HepG2 (cell line): ENCODE results near the gene ATRAID. TPM values are rescaled to one million over a fixed set of nuclear protein-coding genes. Genes with fewer than 3 reads are reported as not detected.

Experiments
- ATF6 ChIP-seq: sonication (generic); formaldehyde crosslinking; conservative IDR thresholded peaks from 2 replicates; pipeline ENCODE4 v1.4.0; 2020; ENCODE audit warnings: missing genetic modification reagents
- ETV6 ChIP-seq: sonication (generic); formaldehyde crosslinking; conservative IDR thresholded peaks from 2 replicates; pipeline ENCODE4 v1.4.0; 2020; ENCODE audit warnings: missing genetic modification reagents
- GTF3A ChIP-seq: sonication (generic); formaldehyde crosslinking; conservative IDR thresholded peaks from 2 replicates; pipeline ENCODE4 v1.4.0; 2020; ENCODE audit warnings: mild to moderate bottlenecking, missing genetic modification reagents
- HIVEP1 ChIP-seq: sonication (generic); formaldehyde crosslinking; IDR thresholded peaks from 2 replicates; pipeline ENCODE4 v1.4.0; 2020; ENCODE audit warnings: mild to moderate bottlenecking, missing genetic modification reagents
- KLF6 ChIP-seq: IDR thresholded peaks from 2 replicates; pipeline ENCODE4 v1.8.0; 2016; ENCODE audit warnings: missing biosample characterization, missing genetic modification reagents
- MAX ChIP-seq: IDR thresholded peaks from 2 replicates; pipeline ENCODE4 v1.6.1; 2012; ENCODE audit warnings: inconsistent platforms
- NFKB2 ChIP-seq: sonication (generic); formaldehyde crosslinking; IDR thresholded peaks from 2 replicates; pipeline ENCODE4 v1.4.0; 2020; ENCODE audit warnings: missing genetic modification reagents, borderline replicate concordance
- SKI ChIP-seq: fragments of 450-650 bp; IDR thresholded peaks from one replicate; pipeline ENCODE4 v1.6.1; 2018; ENCODE audit warnings: mild to moderate bottlenecking; ENCODE audit not compliant: partially characterized antibody
- THAP9 ChIP-seq: sonication (generic); formaldehyde crosslinking; IDR thresholded peaks from 2 replicates; pipeline ENCODE4; 2020; ENCODE audit warnings: missing genetic modification reagents, mild to moderate bottlenecking, borderline replicate concordance
- TRIM24 ChIP-seq: sonication (generic); formaldehyde crosslinking; IDR thresholded peaks from 2 replicates; pipeline ENCODE4 v1.8.0; 2022; ENCODE audit warnings: mild to moderate bottlenecking, missing genetic modification reagents
- ZFP82 ChIP-seq: sonication (generic); formaldehyde crosslinking; IDR thresholded peaks from 2 replicates; pipeline ENCODE4 v1.5.1; 2020; ENCODE audit warnings: mild to moderate bottlenecking, missing genetic modification reagents, borderline replicate concordance
- ZNF138 ChIP-seq: sonication (generic); formaldehyde crosslinking; IDR thresholded peaks from 2 replicates; pipeline ENCODE4 v1.5.0; 2020; ENCODE audit warnings: mild to moderate bottlenecking, low read depth, missing genetic modification reagents
- polyA plus RNA-seq, 8 experiments: library from polyadenylated mRNA; depleted of rRNA in 3 of 8; stranded (reverse) in 7 of 8; unstranded in 1 of 8; fragments of >200 nt; fragmentation: Illumina TruSeq in 4 of 8; extraction: Trizol in 4 of 8; gene quantifications; 2 replicates each; pipeline versions ENCODE4 v1.2.1 to v1.2.3, GENCODE V29; 2011 to 2016; ENCODE audit warnings: low read depth in 4 of 8, missing spikeins in 1 of 8, mixed read lengths in 1 of 8; ENCODE audit not compliant: insufficient read depth in 1 of 8
- total RNA-seq, 5 experiments: library from RNA; depleted of rRNA; stranded (reverse); fragments of >200 nt; fragmentation: Illumina TruSeq; extraction: Trizol; gene quantifications; 2 replicates each; pipeline ENCODE4 v1.2.3, GENCODE V29; 2016; ENCODE audit warnings: low read depth in 1 of 5
- TF ChIP-seq, protein P1 (sequence below): sonication (generic); formaldehyde crosslinking; IDR thresholded peaks from 2 replicates; pipeline ENCODE4 v1.4.0; 2020; ENCODE audit warnings: mild to moderate bottlenecking, missing genetic modification reagents, borderline replicate concordance
- TF ChIP-seq, protein P2 (sequence below): sonication (generic); formaldehyde crosslinking; IDR thresholded peaks from 2 replicates; pipeline ENCODE4 v1.5.0; 2020; ENCODE audit warnings: mild to moderate bottlenecking, low read depth, missing genetic modification reagents, borderline replicate concordance
- TF ChIP-seq, protein P3 (sequence below): IDR thresholded peaks from 2 replicates; pipeline ENCODE4 v1.6.1; 2016; ENCODE audit warnings: missing compliant biosample characterization, missing genetic modification reagents, borderline replicate concordance

Gene ATRAID
- total and polyA plus RNA-seq, 2 of the 13 experiments (the other 11 are each of a cell fraction or from before 2014, with no cell fraction given) = 207 to 382 TPM

DNA sequence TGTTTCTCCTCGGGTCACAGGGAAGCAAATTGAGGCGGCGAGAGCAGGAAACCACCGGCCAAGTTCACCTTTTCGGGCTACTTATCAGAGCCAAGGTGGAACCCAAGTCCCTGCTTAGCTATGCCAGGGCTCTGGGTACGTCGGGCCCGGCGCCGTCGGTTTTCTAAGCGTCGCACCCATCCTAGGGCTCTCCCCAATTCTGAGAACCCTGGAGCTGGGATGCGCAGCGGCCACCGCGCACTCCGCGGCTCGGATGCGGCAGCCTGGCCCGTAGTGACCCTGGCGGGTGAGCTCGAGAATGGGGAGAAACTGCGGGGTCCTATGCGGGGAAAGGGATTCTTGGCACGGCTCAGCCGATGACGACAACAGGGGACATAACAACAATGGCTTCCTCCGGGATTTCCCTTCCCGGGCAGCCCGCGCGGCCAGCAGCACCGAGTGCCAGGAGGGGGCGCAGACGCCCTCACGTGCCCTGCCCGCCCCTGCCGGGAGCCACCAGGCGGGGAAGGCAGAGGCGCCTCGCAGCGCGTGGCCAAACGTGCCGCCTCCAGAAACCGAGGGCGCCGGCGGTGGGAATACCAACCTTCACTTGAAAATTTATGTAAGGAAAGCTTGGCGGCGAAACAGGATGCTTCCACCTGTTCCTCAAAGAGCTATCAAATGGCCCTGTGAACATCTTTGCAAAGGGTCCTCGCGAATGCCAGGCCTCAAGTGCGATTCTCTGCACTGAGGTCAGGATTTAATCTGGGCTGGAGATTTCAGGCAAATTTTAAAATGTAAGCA is 53.1 kb downstream of the ATRAID start (continued):
- TF ChIP-seq, protein P1, sequence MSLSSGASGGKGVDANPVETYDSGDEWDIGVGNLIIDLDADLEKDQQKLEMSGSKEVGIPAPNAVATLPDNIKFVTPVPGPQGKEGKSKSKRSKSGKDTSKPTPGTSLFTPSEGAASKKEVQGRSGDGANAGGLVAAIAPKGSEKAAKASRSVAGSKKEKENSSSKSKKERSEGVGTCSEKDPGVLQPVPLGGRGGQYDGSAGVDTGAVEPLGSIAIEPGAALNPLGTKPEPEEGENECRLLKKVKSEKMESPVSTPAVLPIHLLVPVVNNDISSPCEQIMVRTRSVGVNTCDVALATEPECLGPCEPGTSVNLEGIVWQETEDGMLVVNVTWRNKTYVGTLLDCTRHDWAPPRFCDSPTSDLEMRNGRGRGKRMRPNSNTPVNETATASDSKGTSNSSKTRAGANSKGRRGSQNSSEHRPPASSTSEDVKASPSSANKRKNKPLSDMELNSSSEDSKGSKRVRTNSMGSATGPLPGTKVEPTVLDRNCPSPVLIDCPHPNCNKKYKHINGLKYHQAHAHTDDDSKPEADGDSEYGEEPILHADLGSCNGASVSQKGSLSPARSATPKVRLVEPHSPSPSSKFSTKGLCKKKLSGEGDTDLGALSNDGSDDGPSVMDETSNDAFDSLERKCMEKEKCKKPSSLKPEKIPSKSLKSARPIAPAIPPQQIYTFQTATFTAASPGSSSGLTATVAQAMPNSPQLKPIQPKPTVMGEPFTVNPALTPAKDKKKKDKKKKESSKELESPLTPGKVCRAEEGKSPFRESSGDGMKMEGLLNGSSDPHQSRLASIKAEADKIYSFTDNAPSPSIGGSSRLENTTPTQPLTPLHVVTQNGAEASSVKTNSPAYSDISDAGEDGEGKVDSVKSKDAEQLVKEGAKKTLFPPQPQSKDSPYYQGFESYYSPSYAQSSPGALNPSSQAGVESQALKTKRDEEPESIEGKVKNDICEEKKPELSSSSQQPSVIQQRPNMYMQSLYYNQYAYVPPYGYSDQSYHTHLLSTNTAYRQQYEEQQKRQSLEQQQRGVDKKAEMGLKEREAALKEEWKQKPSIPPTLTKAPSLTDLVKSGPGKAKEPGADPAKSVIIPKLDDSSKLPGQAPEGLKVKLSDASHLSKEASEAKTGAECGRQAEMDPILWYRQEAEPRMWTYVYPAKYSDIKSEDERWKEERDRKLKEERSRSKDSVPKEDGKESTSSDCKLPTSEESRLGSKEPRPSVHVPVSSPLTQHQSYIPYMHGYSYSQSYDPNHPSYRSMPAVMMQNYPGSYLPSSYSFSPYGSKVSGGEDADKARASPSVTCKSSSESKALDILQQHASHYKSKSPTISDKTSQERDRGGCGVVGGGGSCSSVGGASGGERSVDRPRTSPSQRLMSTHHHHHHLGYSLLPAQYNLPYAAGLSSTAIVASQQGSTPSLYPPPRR (CRISPR knock-in tag) = peak; percentile 48; the same call in 1 of the 2 replicates
- TF ChIP-seq TRIM24 (CRISPR knock-in tag) = no peak
- TF ChIP-seq, protein P2, sequence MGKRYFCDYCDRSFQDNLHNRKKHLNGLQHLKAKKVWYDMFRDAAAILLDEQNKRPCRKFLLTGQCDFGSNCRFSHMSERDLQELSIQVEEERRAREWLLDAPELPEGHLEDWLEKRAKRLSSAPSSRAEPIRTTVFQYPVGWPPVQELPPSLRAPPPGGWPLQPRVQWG (CRISPR knock-in tag) = no peak
- TF ChIP-seq GTF3A (CRISPR knock-in tag) = no peak
- 0 out of 2 replicates have a peak, but pooled peaks have one; percentile 69 for TF ChIP-seq ZNF138 (CRISPR knock-in tag)
- no peak for TF ChIP-seq ETV6
- TF ChIP-seq, protein P3, sequence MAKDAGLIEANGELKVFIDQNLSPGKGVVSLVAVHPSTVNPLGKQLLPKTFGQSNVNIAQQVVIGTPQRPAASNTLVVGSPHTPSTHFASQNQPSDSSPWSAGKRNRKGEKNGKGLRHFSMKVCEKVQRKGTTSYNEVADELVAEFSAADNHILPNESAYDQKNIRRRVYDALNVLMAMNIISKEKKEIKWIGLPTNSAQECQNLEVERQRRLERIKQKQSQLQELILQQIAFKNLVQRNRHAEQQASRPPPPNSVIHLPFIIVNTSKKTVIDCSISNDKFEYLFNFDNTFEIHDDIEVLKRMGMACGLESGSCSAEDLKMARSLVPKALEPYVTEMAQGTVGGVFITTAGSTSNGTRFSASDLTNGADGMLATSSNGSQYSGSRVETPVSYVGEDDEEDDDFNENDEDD (CRISPR knock-in tag) = peak; percentile 96
- TF ChIP-seq ZFP82 (CRISPR knock-in tag) = no peak; the same call in 1 of the 2 replicates
- peak; percentile 82 for TF ChIP-seq THAP9
- TF ChIP-seq NFKB2 (CRISPR knock-in tag) = peak; percentile 96; the same call in 1 of the 2 replicates
- TF ChIP-seq KLF6 (CRISPR knock-in tag) = peak; percentile 86
- peak; percentile 29 for TF ChIP-seq SKI
- peak; percentile 93 for TF ChIP-seq HIVEP1 (CRISPR knock-in tag)
- 0 out of 2 replicates have a peak, but pooled peaks have one; percentile 75 for TF ChIP-seq ATF6 (CRISPR knock-in tag)
- TF ChIP-seq MAX = peak; percentile 96
